BE2C (cell line): ENCODE results near the gene DISP2.

Experiments
- DNase-seq: peaks from one replicate; pipeline ENCODE4 v3.0.0-alpha.2; 2020
- H3K27me3 ChIP-seq: fragments of 250-450 bp; sonication (Bioruptor Pico); 2 replicates; pipeline ENCODE4 v1.5.1; 2020; ENCODE audit warnings: mild to moderate bottlenecking
- H3K36me3 ChIP-seq: fragments of 250-450 bp; sonication (Bioruptor Pico); 2 replicates; pipeline ENCODE4 v1.5.1; 2020; ENCODE audit warnings: mild to moderate bottlenecking
- H3K4me1 ChIP-seq: fragments of 250-450 bp; sonication (Bioruptor Pico); 2 replicates; pipeline ENCODE4 v1.5.1; 2020
- H3K4me3 ChIP-seq: 2 replicates; pipeline ENCODE4 v1.5.1; 2011; ENCODE audit warnings: low read depth, low read length
- H3K9me3 ChIP-seq: fragments of 250-450 bp; sonication (Bioruptor Pico); 2 replicates; pipeline ENCODE4 v1.5.1; 2020
- TF ChIP-seq, protein P1 (sequence below): IDR thresholded peaks from 2 replicates; pipeline ENCODE4 v1.5.1; 2012; ENCODE audit warnings: mild to moderate bottlenecking, low read depth, low read length

The DISP2 gene

DNA sequence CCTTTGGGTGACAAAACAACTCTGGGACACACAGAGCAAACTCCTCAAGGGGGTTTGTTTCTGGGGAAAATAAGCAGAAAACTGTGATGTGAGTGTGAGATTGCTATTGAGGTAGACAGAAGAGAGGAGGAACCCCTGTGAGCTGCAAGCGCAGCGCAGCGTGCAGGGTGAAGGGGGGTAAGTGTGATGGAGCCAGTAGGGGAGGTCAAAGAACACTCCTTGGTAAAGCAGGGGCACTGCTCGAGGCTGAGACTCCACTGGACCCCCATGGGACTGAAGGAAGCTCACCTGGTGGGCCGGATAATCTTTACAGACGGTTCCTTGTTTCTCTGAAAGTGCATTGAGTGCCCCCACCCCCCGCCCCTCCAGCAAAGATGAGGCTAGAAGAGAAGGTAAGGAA lies 27.0 kb upstream of the DISP2 start:
- TF ChIP-seq, protein P1, sequence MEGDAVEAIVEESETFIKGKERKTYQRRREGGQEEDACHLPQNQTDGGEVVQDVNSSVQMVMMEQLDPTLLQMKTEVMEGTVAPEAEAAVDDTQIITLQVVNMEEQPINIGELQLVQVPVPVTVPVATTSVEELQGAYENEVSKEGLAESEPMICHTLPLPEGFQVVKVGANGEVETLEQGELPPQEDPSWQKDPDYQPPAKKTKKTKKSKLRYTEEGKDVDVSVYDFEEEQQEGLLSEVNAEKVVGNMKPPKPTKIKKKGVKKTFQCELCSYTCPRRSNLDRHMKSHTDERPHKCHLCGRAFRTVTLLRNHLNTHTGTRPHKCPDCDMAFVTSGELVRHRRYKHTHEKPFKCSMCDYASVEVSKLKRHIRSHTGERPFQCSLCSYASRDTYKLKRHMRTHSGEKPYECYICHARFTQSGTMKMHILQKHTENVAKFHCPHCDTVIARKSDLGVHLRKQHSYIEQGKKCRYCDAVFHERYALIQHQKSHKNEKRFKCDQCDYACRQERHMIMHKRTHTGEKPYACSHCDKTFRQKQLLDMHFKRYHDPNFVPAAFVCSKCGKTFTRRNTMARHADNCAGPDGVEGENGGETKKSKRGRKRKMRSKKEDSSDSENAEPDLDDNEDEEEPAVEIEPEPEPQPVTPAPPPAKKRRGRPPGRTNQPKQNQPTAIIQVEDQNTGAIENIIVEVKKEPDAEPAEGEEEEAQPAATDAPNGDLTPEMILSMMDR = no peak
- H3K36me3 ChIP-seq = peaks cover 5% of the 10 kb centered on the region; the same call in 1 of the 2 replicates
- H3K4me3 ChIP-seq = no peak overlapping the region
- no peaks in the 10 kb centered on the region for H3K9me3 ChIP-seq
- H3K4me1 ChIP-seq = peaks cover 25% of the 10 kb centered on the region
- DNase-seq = no peak
- no peaks in the 10 kb centered on the region for H3K27me3 ChIP-seq

DNA sequence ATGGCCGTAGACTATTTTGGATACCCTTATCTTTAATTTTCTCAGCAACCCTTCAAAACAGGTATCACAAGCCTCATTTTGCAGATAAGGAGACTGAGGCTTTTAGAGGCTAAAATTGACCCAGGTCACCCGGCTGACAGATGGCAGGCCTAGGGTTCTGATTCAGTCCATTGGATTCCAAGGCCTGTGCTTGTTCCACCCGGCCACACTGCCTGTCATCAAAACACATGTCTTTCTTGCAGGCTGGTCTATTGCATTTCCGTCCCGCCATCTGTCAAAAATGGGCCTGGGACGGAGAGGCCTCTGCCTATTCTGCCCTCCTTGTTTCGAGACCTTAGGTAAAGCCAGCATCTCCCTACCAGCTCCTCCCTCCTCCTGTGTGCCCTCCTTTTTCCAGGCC lies 26.4 kb upstream of the DISP2 start:
- peaks cover 4% of the 10 kb centered on the region; the same call in 1 of the 2 replicates for H3K36me3 ChIP-seq
- no peaks in the 10 kb centered on the region for H3K27me3 ChIP-seq
- H3K4me3 ChIP-seq = no peak overlapping the region
- H3K4me1 ChIP-seq = peaks cover 31% of the 10 kb centered on the region
- no peaks in the 10 kb centered on the region for H3K9me3 ChIP-seq
- TF ChIP-seq, protein P1 = no peak
- no peak for DNase-seq

DNA sequence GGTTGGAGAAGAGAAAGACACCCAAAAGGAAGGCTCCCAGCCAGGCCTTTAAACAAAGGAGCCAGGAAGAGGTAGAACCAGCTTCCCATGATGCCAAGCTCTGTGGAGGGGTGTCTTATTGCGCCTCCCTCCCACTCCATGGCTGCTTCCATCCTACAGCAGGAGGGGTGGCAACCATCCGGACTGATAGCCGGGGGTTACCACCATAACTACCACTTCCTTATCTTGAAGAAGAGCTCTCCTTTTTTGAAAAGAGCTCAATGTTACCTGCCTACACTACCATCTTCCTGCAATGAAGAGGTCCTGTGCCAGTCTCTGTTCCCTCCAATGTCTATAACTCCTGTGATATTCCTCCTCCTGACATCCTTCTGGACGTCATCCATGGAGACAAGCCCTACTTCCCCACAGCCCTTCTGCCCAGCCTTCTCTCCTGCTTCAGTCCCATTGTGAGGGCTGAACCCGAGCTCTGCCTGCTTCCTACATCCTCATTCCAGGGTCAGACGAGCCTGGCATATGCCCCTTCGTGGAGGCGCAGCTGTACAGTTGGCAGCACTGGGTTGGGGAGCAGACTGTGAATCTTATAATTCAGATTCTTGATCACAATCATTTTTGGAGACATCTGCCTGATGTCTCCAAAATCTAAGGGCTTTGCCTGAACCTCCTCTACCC lies 25.8 kb upstream of the DISP2 start:
- Histone ChIP-seq H3K4me3 (no peak overlapping the region), H3K27me3 (no peaks in the 10 kb centered on the region), H3K4me1 (peaks cover 36% of the 10 kb centered on the region), H3K9me3 (no peaks in the 10 kb centered on the region), H3K36me3 (no peaks in the 10 kb centered on the region)
- TF ChIP-seq, protein P1 = no peak
- DNase-seq = no peak

DNA sequence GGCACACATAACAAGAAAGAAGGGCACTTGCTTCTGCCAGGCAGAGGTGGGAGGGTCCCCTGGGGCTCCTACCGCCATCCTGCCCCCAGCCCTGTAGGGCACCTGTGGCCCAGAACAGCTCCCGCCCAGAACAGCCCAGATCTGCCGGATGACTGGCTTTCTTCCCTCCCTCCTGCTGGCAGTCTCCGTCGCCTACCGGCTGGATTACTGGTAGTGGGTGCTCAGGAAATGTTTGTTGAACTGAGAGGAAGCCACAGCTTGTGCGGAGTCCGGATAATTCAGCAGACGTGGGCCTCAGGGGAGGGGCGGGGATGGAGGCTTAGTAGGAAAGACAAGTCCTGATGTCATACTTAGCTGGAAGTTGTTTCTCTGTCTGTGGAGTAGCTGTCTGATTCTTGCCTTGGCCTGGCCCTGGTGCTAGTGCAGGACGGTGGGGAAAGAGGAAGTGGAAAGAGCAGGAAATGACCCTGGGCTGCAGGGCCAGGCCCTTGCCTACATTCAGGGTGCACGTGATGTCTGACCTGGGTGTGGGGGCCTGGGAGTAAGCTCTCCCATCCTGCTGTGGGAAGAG lies 24.0 kb upstream of the DISP2 start:
- peak; percentile 47 for DNase-seq
- Histone ChIP-seq H3K27me3 (no peaks in the 10 kb centered on the region), H3K36me3 (no peaks in the 10 kb centered on the region), H3K4me3 (no peak overlapping the region), H3K9me3 (no peaks in the 10 kb centered on the region), H3K4me1 (peaks cover 51% of the 10 kb centered on the region)
- TF ChIP-seq, protein P1 = no peak

DNA sequence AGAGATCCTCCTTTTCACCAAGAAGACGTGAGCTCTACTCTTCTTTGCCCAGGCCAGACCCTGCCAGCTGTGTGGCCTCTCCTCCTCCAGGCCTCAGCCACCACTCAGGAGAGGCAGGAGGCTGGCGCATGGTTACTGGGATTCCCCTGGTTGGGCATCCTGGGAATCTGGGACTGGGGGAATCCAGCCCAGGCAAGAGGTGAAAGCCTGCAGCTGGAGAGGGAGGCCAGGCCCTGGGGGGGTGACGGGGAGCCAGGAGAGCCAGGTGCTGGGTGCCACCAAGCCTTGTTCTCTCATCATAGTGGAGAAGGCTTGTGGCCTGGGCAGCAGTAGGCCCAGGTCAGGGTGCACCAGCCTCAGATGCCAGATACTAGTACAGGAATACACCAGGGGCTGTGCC lies 23.5 kb upstream of the DISP2 start:
- TF ChIP-seq, protein P1 = no peak
- DNase-seq = no peak
- Histone ChIP-seq H3K4me1 (peaks cover 56% of the 10 kb centered on the region), H3K4me3 (no peak overlapping the region), H3K9me3 (no peaks in the 10 kb centered on the region), H3K27me3 (no peaks in the 10 kb centered on the region), H3K36me3 (no peaks in the 10 kb centered on the region)
